GM19328 (cell line): ENCODE results near the gene LRP5.

Experiments used
- ATAC-seq: cut with Tn5 transposase; IDR thresholded peaks from one replicate; pipeline ENCODE4 v1.9.1; 2021; ENCODE audit warnings: mild to moderate bottlenecking, moderate library complexity; ENCODE audit not compliant: unreplicated experiment

LRP5 gene

GRCh38 chr11:68312117-68312779 lies at the start of gene LRP5:
Gene LRP5, plus strand, starts transcription at chr11:68312591. Its CDS starts 124 bp downstream, at chr11:68312715.
- no peak for ATAC-seq

GRCh38 chr11:68263444-68264035 lies 48.9 kb upstream of the LRP5 start:
- no peak for ATAC-seq

- no peak for ATAC-seq
Observed at GRCh38 chr11:68264244-68264643, 48.1 kb upstream of the LRP5 start.

- no peak for ATAC-seq
Observed at GRCh38 chr11:68264741-68265540, 47.5 kb upstream of the LRP5 start.

- peak; percentile 63 for ATAC-seq
Observed at GRCh38 chr11:68266121-68266891, 46.1 kb upstream of the LRP5 start.

GRCh38 chr11:68266936-68267880 lies 45.2 kb upstream of the LRP5 start:
- ATAC-seq = no peak

GRCh38 chr11:68267881-68268240 lies 44.5 kb upstream of the LRP5 start:
- no peak for ATAC-seq

- ATAC-seq = no peak
Observed at GRCh38 chr11:68269414-68270081, 42.8 kb upstream of the LRP5 start.

- no peak for ATAC-seq
Observed at GRCh38 chr11:68270196-68271022, 42.0 kb upstream of the LRP5 start.

- ATAC-seq = peak; percentile 2
Observed at GRCh38 chr11:68271023-68271780, 41.2 kb upstream of the LRP5 start.

GRCh38 chr11:68271781-68272608 lies 40.4 kb upstream of the LRP5 start, which contains the start of gene C11orf24:
Gene C11orf24, minus strand, starts transcription at chr11:68271973. Its CDS starts 8,206 bp downstream, at chr11:68263767.
- peak; percentile 77 for ATAC-seq

- no peak for ATAC-seq
Observed at GRCh38 chr11:68273026-68273738, 39.2 kb upstream of the LRP5 start.

GRCh38 chr11:68274306-68274705 lies 38.1 kb upstream of the LRP5 start:
- ATAC-seq = no peak

GRCh38 chr11:68275721-68276507 lies 36.5 kb upstream of the LRP5 start:
- ATAC-seq = no peak

- no peak for ATAC-seq
Observed at GRCh38 chr11:68276861-68277260, 35.5 kb upstream of the LRP5 start.

GRCh38 chr11:68279676-68280075 lies 32.7 kb upstream of the LRP5 start:
- no peak for ATAC-seq
